B cell (primary cell): Measurements from ENCODE around the gene HIGD2A. TPM values are rescaled to one million over a fixed set of nuclear protein-coding genes. Genes with fewer than 3 reads are reported as not detected.

Experiments
- ATAC-seq: fragments of 200-7000 bp; cut with Tn5 transposase; one replicate; pipeline ENCODE4 v1.10.0; 2021; ENCODE audit warnings: low read depth, mild to moderate bottlenecking, moderate number of reproducible peaks, moderate library complexity
- CTCF ChIA-PET: fragments of 350-600 bp; sonication (Branson Sonifier 250); formaldehyde crosslinking; loops from one replicate; lab custom pipeline; 2021; ENCODE audit warnings: antibody characterized with exemption, inconsistent platforms; lab: Charles Lee
- POLR2A ChIA-PET: fragments of 350-600 bp; sonication (Branson Sonifier 250); formaldehyde crosslinking; loops from one replicate; lab custom pipeline; 2021; ENCODE audit warnings: antibody characterized with exemption; lab: Charles Lee
- DNase-seq: peaks from one replicate; pipeline ENCODE4 v3.0.0; 2013
- H2AFZ ChIP-seq: 2 replicates; pipeline ENCODE4 v1.6.1; 2012; ENCODE audit warnings: mild to moderate bottlenecking, low read depth, low read length; ENCODE audit not compliant: insufficient read depth, poor library complexity, severe bottlenecking
- H3K27ac ChIP-seq, 2 donors: 1 replicate in 1 of 2; 2 replicates in 1 of 2; pipeline ENCODE4 v1.5.1; 2012 to 2013; ENCODE audit warnings: low read length in 2 of 2, mild to moderate bottlenecking in 2 of 2, moderate library complexity in 1 of 2
- H3K27me3 ChIP-seq, 4 experiments: fragments of 200-600 bp in 1 of 4; sonication (generic) in 1 of 4; replicated peaks in 1 of 4; 1 replicate in 2 of 4; 2 replicates in 2 of 4; pipeline versions ENCODE4 v1.6.1 to v1.7.0; 2013 to 2016; ENCODE audit warnings: low read length in 3 of 4, mild to moderate bottlenecking in 2 of 4, mixed read lengths in 1 of 4, moderate library complexity in 1 of 4; ENCODE audit not compliant: insufficient read depth in 4 of 4, control insufficient read depth in 3 of 4; ENCODE audit errors: control extremely low read depth in 1 of 4
- H3K36me3 ChIP-seq, 2 experiments: replicated peaks in 1 of 2; 1 replicate in 1 of 2; 2 replicates in 1 of 2; pipeline versions ENCODE4 v1.6.1 to v1.7.1; 2013; ENCODE audit warnings: low read length in 1 of 2; ENCODE audit not compliant: insufficient read depth in 2 of 2, control insufficient read depth in 1 of 2; ENCODE audit errors: control extremely low read depth in 1 of 2, extremely low read depth in 1 of 2
- H3K4me1 ChIP-seq, 2 donors: fragments of 200-600 bp in 1 of 2; sonication (generic) in 1 of 2; 1 replicate in 1 of 2; 2 replicates in 1 of 2; pipeline versions ENCODE4 v1.5.1 to v1.6.1; 2013 to 2017; ENCODE audit warnings: low read length in 2 of 2; ENCODE audit not compliant: control insufficient read depth in 2 of 2, insufficient read depth in 2 of 2
- H3K4me2 ChIP-seq: replicated peaks from 2 replicates; pipeline ENCODE3; 2012; ENCODE audit warnings: mild to moderate bottlenecking, low read depth, low read length; ENCODE audit not compliant: poor library complexity, severe bottlenecking
- H3K4me3 ChIP-seq, 5 experiments: fragments of 200-600 bp in 1 of 5; sonication (generic) in 1 of 5; 1 replicate in 3 of 5; 2 replicates in 2 of 5; pipeline versions ENCODE4 v1.5.1 to v1.7.0; 2011 to 2016; ENCODE audit warnings: low read length in 4 of 5, mild to moderate bottlenecking in 4 of 5, low read depth in 2 of 5, control low read depth in 1 of 5, moderate library complexity in 1 of 5; ENCODE audit not compliant: insufficient read depth in 1 of 5; ENCODE audit errors: control extremely low read depth in 1 of 5, extremely low read depth in 1 of 5
- H3K79me2 ChIP-seq: fragments of 200-600 bp; sonication (generic); one replicate; pipeline ENCODE4 v1.6.0; 2016; ENCODE audit warnings: low read length; ENCODE audit not compliant: control insufficient read depth, insufficient read depth
- H3K9ac ChIP-seq: fragments of 200-600 bp; sonication (generic); 2 replicates; pipeline ENCODE4 v1.6.1; 2017; ENCODE audit warnings: mild to moderate bottlenecking, low read length, moderate library complexity
- H3K9me3 ChIP-seq, 3 donors: one replicate each; pipeline versions ENCODE4 v1.6.1 to v1.7.1; 2013; ENCODE audit warnings: low read length in 2 of 3; ENCODE audit not compliant: control insufficient read depth in 2 of 3, insufficient read depth in 1 of 3; ENCODE audit errors: control extremely low read depth in 1 of 3
- H4K20me1 ChIP-seq: 2 replicates; pipeline ENCODE4 v1.6.0; 2012; ENCODE audit warnings: mild to moderate bottlenecking, low read length; ENCODE audit not compliant: insufficient read depth, control insufficient read depth, poor library complexity, severe bottlenecking
- H3K27ac Mint-ChIP-seq: one replicate; pipeline ENCODE4 v1.8.0; 2021; ENCODE audit warnings: mixed read lengths
- H3K27me3 Mint-ChIP-seq: one replicate; pipeline ENCODE4 v1.8.0; 2021; ENCODE audit warnings: mixed read lengths
- H3K4me1 Mint-ChIP-seq: one replicate; pipeline ENCODE4 v1.8.0; 2021; ENCODE audit warnings: mixed read lengths
- H3K4me3 Mint-ChIP-seq: one replicate; pipeline ENCODE4 v1.8.0; 2021; ENCODE audit warnings: mixed read lengths
- H3K9me3 Mint-ChIP-seq: one replicate; pipeline ENCODE4 v1.8.0; 2022; ENCODE audit warnings: mixed read lengths; ENCODE audit not compliant: insufficient read depth
- CTCF ChIP-seq: fragments of 200-600 bp; IDR thresholded peaks from one replicate; pipeline ENCODE4 v1.8.0; 2022; ENCODE audit warnings: antibody characterized with exemption, mild to moderate bottlenecking
- EZH2 ChIP-seq: IDR thresholded peaks from 2 replicates; pipeline ENCODE4 v1.6.1; 2012; ENCODE audit warnings: borderline replicate concordance, low read depth, mild to moderate bottlenecking, moderate library complexity, low read length; ENCODE audit not compliant: insufficient read depth, poor library complexity, severe bottlenecking
- WGBS: methylation state at CpG from one replicate; pipeline ENCODE4 v1.1.5; 2013; ENCODE audit warnings: missing lambda C conversion rate; ENCODE audit not compliant: insufficient coverage; 5-methylcytosine and 5-hydroxymethylcytosine counted together
- intact Hi-C: fragments of 100-400 bp; cut with micrococcal nuclease; formaldehyde crosslinking; loops from one replicate; pipeline ENCODE4 v1.10.0; 2022
- polyA plus RNA-seq: library from polyadenylated mRNA; depleted of rRNA; stranded (reverse); fragments of >200 nt; gene quantifications from 2 replicates; pipeline ENCODE4 v1.2.3, GENCODE V29; 2012
- total RNA-seq, 2 donors: library from RNA; stranded (reverse); fragments of 120-200 nt in 1 of 2; gene quantifications; 1 replicate in 1 of 2; 2 replicates in 1 of 2; pipeline versions ENCODE4 v1.2.3 to v1.2.4, GENCODE V29; 2013 to 2022

Gene HIGD2A
- total and polyA plus RNA-seq, 2 donors (not counting 1 experiment from before 2014, with no cell fraction given), result 80.1 to 212 TPM

GRCh38 chr5:176408590-176408989, 20.0 kb downstream of the HIGD2A start:
- Histone ChIP-seq H3K4me1 (no peaks in the 10 kb centered on the region), H3K27me3 (no peaks in the 10 kb centered on the region), H3K9ac (no peak overlapping the region), H3K79me2 (peaks cover 3% of the 10 kb centered on the region), H3K4me2 (no peak overlapping the region), H2AFZ (no peak overlapping the region), H3K4me3 (no peak overlapping the region), H3K36me3 (peaks cover 1 to 17% of the 10 kb centered on the region in 2 experiments), H4K20me1 (peaks cover 8% of the 10 kb centered on the region), H3K9me3 (no peaks in the 10 kb centered on the region), H3K27ac (no peak overlapping the region)
- Mint-ChIP-seq H3K27me3 (no peaks in the 10 kb centered on the region), H3K4me3 (no peak overlapping the region), H3K27ac (no peak overlapping the region), H3K4me1 (no peaks in the 10 kb centered on the region), H3K9me3 (no peaks in the 10 kb centered on the region)
- TF ChIP-seq EZH2, result no peak
- no peak for TF ChIP-seq CTCF
- 97% methylated on average over 5 of the region's 5 CpGs for WGBS
- ChIA-PET POLR2A (interaction anchor here (0.7 kb wide), 1 partner anchor 20 kb away, joined by 6 read pairs; the partner anchor contains the start of gene NOP16), CTCF (no interaction called here)
- DNase-seq, result no peak
- no peak for ATAC-seq
- intact Hi-C loops, result no loop called here

- ChIA-PET CTCF (interaction anchor here (0.7 kb wide), 1 partner anchor 13 kb away, joined by 3 read pairs; no protein-coding TSS in a partner anchor), POLR2A (no interaction called here)
- Histone ChIP-seq H3K4me1 (no peaks in the 10 kb centered on the region), H3K36me3 (peaks cover 1 to 17% of the 10 kb centered on the region in 2 experiments), H3K9me3 (no peaks in the 10 kb centered on the region), H3K27me3 (no peaks in the 10 kb centered on the region), H3K9ac (no peak overlapping the region), H2AFZ (no peak overlapping the region), H3K79me2 (peaks cover 3% of the 10 kb centered on the region), H4K20me1 (peaks cover 8% of the 10 kb centered on the region), H3K4me2 (no peak overlapping the region), H3K27ac (no peak overlapping the region), H3K4me3 (no peak overlapping the region)
- Mint-ChIP-seq H3K4me3 (no peak overlapping the region), H3K27ac (no peak overlapping the region), H3K4me1 (peaks cover 4% of the 10 kb centered on the region), H3K9me3 (no peaks in the 10 kb centered on the region), H3K27me3 (no peaks in the 10 kb centered on the region)
- TF ChIP-seq EZH2 (no peak), CTCF (no peak)
- WGBS, result 97% methylated on average over 3 of the region's 4 CpGs
- intact Hi-C loops, result no loop called here
- ATAC-seq (no peak), DNase-seq (no peak)
Measured at GRCh38 chr5:176409765-176410164, 21.2 kb downstream of the HIGD2A start.
